ENCODE data around the gene CREBBP.
A peak's percentile ranks its signal among the peaks of the same experiment; 100 is the strongest.

The CREBBP gene

DNA sequence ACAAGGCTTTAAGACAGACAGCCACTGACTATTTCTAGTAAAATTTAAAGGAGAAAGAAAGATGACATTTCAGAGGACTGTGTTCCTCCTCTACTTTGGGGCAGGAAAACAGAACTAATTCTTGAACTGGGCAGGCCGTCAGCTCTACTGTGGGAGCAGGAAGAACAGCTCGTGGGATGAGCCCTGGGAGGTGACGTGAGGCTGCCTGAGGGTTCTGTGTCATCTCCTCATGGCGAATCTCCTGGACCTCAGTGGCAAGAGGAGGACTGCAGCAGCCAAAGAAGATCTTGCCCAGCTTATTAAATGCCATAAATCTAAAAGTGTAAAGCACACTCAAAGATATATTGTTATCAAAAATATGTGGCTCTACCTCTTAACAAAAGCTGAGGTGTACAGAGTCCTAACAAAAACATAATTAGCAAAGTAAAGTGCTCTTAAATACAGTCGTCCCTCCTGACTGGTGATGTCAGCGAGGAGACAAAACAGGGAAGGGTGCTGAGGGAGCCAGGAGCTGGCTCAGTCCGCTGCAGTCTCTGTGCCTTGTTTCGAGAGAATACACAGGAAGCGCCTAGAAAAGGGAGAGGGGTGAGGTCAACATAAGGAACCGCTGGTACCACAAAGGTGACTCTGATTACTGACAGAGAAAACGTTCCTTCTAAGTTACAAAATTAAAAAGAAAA is 58.0 kb downstream of the CREBBP start:
- DNase-seq: no peak

GRCh38 chr16:3821184-3821583 is 59.3 kb downstream of the CREBBP start:
- no peak for DNase-seq

- DNase-seq: no peak
These were observed 60.5 kb downstream of the CREBBP start for GRCh38 chr16:3819746-3820724.

- no peak for DNase-seq
These were observed 61.4 kb downstream of the CREBBP start for GRCh38 chr16:3819175-3819527.

GRCh38 chr16:3816326-3816725 is 64.2 kb downstream of the CREBBP start:
- DNase-seq: no peak

DNA sequence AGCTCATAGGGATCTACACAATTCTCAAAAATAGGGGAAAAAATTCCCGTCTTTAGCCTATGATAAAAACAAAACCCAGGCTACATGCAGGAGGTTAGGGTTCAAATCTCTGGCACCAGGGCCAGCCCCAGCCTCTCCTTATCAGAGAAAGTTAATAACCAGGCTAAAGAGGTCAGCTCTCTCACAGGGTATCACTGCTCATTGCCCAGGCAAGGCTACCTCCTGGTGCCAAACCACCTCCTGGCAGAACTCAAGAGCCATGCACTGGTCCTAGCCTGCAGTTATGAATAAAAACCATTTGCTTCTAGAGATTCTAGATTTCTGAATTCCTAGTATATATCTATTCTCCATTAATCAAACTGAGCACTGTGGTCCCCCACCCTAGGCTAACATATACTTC is 65.8 kb downstream of the CREBBP start:
- no peak for DNase-seq

DNA sequence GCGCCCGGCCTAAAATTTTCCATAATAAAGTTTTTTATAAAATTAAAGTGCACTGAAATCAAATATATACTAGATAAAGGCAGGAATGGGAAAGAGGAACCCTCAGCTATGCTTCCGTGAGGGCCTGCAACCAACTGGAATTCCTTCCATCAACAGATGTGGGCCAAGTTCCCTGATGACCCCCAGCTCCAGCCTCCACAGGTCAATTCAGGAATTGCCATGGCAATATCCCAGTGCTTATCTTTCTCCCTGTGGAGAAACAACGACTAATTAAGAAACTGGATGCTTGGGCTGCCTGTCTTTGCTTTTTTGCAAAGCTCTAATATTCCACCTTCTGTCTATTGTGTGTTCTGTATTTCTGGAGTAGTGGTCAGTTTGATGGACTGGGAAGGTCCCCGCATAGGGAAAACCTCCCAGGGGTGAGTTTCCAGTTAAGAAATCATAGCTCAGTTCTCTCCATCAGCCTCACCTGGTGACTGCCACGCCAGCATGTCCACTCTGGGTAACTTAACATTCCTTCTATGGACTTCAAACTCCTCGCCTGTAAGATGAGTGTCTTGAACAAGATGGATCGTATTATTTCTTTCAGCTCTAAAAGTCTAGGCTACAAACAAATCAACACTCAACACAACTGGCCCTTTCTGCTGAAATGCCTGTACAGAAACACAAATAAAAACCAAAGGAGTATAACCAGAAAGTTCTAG is 67.9 kb downstream of the CREBBP start:
- no peak for DNase-seq

DNA sequence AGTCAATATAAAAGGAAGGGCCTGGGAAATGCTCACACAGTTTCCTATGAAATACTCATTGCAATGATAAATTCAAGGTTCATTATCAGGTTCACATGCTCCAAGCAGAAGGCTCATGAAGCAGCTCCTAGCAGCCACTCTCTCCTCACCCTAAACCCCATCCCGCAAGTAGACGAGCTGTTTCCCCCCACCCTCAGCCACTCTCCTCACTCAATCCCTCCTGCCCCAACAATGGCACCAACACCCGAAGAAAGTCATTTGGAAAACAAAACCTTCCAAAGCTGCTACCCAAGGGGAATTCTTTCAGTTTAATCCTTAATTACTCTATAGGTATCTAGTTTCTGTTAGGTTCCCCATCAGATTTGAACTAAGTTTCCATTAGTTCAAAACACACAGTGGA is 69.7 kb downstream of the CREBBP start:
- no peak for DNase-seq

GRCh38 chr16:3810198-3810664 is 70.3 kb downstream of the CREBBP start:
- peak; percentile 30 for DNase-seq

DNA sequence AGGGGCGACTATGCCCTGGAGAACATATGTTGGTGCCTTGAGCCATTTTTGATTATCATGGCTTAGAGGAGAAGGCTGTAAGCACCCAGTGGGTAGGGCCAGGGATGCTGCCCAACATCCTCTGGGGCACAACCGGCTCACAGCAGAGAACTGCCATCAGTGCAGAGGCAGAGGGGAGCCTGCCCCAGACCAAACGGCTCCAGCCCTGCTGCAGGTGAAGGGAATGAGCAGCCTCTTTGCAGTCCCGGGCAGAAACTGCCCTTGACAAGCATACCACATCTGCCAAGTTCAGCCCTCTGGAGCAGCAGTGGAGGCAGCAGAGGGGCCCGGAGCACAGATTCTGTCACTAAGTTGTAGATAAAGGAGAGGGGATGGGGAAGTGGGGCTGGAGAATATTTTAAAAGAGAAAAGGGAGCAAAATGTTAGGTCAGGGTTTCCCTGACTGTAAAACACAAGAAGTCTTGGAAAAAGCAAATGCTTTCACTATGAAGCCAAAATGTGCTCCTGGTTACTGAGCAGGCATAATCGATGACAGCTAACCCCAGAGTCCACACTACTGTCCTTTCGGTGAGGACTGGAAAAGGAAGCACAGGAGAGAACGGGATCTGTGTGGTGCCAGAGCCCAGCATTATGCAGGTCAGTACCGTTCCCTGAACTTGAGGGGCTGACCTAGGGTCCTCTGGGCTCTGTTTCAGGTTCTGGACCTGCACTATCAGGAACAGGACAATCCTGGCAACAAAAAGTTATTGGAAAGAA is 72.0 kb downstream of the CREBBP start:
- DNase-seq: no peak

DNA sequence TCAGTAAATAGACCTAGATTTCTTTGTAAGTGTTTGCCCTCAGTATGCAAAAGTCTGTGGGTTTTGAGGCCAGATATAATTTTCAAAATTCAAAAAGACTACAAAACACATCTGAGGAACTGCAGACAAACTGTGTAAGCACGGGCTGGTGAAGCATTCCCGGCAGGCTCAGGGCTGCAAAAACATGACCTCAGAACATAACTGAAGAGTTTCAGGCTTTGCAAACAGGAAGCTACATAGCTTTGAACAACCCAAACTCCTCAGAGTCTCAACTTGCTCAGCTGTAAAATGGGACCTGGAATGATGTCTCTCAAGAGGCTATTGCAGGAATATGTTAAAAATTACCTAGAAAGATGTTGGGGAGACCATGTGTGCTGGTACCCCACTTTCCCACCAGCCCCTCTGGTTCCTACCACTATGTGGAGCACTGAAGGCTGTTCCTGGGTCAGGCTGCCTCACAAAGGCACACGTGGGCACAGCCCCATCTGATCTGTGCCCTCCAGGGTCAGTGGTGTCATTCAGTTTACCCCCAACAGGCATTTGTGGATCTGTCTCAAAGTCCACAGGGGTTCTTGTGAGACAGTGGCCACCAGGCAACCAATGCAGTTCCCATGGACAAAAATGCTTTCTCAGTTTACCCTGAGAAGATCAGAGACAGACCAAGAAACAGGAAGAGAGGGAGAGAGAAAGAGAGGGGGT is 72.9 kb downstream of the CREBBP start:
- peak; percentile 20 for DNase-seq

GRCh38 chr16:3804426-3805016 is 76.0 kb downstream of the CREBBP start:
- no peak for DNase-seq

- DNase-seq: no peak
These were observed 79.8 kb downstream of the CREBBP start for GRCh38 chr16:3800477-3801270.

DNA sequence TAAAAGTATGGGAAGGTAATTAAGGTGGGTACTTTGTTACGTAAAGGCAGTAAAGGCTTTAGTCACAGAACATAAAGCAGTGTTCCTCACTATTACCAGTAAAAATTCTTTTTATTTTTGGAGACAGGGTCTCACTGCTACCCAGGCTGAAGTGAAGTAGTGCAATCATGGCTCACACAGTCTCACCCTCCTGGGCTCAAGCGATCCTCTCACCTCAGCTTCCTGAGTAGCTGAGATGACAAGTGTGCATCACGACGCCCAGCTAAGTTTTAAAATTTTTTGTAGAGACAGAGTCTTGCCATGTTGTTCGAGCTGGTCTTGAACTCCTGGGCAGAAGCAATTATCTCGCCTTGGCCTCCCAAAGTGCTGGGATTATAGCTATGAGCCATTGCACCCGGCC is 80.5 kb downstream of the CREBBP start:
- DNase-seq: no peak

- no peak for DNase-seq
These were observed 81.2 kb downstream of the CREBBP start for GRCh38 chr16:3799354-3799753.

GRCh38 chr16:3798838-3799237 is 81.7 kb downstream of the CREBBP start:
- DNase-seq: no peak

GRCh38 chr16:3797904-3798811 is 82.4 kb downstream of the CREBBP start:
- DNase-seq: no peak

DNA sequence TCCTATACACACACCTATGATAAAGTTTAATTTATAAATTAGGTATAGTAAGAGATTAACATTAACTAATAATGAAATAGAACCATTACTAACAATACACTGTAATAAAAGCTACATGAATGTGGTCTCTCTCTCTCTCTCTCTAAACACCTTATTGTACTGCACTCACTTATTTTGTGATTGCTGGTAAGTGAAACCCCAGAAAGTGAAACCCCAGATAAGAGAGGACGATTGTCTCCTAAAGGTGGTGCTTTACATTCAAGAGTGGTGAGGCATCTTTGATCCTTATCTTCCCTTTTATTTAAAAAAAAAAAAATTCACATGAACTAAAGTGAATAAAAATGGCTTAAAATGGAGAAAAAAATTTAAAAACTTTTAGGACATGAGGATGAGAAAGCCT is 83.0 kb downstream of the CREBBP start:
- DNase-seq: no peak

- DNase-seq: no peak
These were observed 87.3 kb downstream of the CREBBP start for GRCh38 chr16:3793161-3793576.

Data from stimulated activated CD4-positive, alpha-beta T cell treated with anti-CD3 and anti-CD28 coated beads, Interleukin-15, amount 100 ng/mL, for 24 hours (primary cell).